Effector CD8-positive, alpha-beta T cell (primary cell): ENCODE measurements around the gene AFG1L.
"Not testable (repeated sequence)": the region's sequence is repeated elsewhere in the genome, so short reads cannot be mapped to it uniquely, and the experiment has no call there.

Experiments used
- DNase-seq: peaks from one replicate; lab custom pipeline; 2025; lab: John Stamatoyannopoulos, UW

AFG1L gene

DNA sequence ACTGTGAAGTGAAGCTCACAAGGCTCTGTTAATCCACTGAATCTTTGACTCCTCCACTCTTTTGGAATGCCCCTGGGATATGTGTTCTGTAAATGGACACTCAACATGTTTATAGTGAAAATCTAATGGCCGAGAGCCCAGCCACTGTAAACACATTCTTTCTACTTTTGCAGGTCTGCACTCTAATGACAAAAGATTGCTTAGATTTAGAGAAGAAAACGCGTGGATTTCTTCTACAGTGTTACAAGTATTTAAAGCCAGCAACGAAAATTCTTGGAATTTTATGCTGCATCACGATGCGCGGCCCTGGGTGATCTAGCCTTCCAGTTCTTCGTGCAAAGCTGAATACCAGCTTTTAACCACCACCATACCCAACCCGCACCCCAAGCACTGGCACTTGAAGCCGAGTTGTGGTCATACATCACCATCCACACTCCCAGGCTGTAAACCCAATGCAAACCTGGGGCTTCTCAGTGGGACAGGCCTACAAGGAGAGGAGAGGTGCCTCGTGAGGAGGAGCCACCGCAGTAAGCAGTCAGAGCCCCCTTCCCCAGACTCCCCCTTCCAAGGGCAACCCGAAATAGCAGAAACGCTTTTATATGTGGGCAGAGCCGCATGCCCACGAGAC lies 262.1 kb downstream of the AFG1L start:
- DNase-seq: no peak

- peak; percentile 80 for DNase-seq
These were observed 262.9 kb downstream of the AFG1L start for GRCh38 chr6:108557494-108558371.

GRCh38 chr6:108558372-108559096 lies 263.7 kb downstream of the AFG1L start:
- DNase-seq: peak; percentile 93

GRCh38 chr6:108559097-108559883 lies 264.4 kb downstream of the AFG1L start:
- DNase-seq: peak; percentile 82

DNA sequence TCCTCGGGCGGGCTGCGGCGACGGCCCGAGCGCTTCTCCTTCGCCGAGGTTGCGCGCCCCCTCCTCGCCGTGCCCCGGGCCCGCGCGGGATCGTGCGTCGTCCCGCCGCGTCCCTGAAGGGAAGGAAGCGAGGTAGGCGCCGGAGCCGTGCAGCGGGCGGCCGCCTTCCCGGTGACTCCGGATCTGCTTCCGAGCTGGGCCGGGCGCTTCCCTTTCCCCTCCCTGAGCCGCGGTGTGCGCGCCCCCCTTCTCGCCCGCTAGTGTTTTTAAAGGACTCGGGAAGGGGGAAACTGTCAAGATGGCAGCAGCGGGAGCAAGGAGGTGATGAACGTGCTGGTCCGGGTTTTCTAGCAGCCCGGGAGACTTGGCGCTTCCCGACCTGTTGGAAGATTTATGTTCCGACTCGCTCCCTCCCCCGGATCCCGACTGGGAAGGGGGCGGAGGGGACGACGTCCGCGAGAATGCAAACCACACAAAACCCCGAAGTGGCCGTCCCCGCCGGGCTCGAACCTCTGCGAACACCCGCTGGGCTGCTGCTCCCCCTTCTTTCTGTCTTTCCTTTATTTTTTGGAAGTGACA lies 265.1 kb downstream of the AFG1L start:
- no peak for DNase-seq

DNA sequence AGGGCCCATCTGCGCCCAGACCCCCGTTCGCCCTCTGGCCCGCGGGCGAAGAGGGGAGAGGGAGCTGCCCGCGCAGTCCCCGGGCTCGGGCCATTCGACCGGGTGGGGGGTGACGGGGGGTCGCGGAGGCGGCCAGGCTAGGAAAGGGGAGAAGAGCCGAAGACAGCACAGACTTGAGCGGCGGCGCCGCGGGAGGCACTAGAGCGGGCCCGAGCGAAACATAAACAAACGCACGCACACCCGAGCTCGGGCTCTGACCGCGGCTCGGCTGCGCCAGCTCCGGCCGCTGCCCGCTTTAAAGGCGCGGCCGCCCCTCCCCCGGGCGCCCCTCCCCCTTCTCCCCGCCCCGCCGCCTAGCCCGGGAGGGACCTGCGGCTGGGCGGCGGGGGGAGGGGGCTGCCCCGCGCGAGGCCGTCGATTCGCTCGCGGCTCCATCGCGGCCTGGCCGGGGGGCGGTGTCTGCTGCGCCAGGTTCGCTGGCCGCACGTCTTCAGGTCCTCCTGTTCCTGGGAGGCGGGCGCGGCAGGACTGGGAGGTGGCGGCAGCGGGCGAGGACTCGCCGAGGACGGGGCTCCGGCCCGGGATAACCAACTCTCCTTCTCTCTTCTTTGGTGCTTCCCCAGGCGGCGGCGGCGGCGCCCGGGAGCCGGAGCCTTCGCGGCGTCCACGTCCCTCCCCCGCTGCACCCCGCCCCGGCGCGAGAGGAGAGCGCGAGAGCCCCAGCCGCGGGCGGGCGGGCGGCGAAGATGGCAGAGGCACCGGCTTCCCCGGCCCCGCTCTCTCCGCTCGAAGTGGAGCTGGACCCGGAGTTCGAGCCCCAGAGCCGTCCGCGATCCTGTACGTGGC lies 265.8 kb downstream of the AFG1L start, which contains the start of gene FOXO3:
TSS of gene FOXO3 (plus strand) at position 455 of the 846 bp plus-strand sequence. CDS start at position 747, 292 bp downstream.
- peak; percentile 46 for DNase-seq

DNA sequence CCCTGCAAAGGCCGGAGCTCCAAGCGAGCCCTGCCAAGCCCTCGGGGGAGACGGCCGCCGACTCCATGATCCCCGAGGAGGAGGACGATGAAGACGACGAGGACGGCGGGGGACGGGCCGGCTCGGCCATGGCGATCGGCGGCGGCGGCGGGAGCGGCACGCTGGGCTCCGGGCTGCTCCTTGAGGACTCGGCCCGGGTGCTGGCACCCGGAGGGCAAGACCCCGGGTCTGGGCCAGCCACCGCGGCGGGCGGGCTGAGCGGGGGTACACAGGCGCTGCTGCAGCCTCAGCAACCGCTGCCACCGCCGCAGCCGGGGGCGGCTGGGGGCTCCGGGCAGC lies 266.4 kb downstream of the AFG1L start:
- not testable (repeated sequence) for DNase-seq

DNA sequence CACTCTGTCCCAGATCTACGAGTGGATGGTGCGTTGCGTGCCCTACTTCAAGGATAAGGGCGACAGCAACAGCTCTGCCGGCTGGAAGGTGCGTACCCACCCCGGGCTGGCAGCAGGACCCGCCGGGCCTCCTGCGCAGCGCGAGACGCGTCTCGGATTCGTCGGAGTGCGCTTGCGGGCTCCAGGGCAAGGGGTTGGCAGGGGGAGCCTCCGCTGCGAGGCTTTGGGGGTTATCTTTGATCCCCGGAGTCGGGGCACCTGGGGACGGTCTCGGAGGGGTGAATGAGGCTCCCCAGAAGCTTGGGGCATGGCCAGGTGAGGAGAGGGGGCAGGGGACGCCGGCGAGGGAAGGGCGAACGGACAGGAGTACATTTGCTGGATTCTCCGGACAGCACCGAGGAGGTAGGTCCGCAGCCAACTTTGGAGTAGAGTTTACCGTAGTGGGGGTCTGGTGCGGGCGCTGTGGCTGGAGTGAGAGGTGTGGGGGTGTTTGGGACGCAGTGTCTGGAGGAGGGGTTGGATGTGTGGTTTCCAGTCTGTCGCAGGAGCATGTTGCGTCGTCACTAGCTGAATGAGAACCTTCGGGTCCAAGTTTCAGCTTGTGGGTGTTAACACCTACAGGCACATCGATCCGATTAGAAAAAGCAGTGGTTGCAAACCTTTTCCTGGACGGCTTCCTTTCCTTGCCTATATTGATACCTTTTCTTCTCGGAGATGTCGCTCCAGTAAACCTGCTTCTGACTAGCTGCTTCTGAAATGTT lies 267.1 kb downstream of the AFG1L start:
- no peak for DNase-seq

GRCh38 chr6:108562503-108562993 lies 267.7 kb downstream of the AFG1L start:
- DNase-seq: no peak

DNA sequence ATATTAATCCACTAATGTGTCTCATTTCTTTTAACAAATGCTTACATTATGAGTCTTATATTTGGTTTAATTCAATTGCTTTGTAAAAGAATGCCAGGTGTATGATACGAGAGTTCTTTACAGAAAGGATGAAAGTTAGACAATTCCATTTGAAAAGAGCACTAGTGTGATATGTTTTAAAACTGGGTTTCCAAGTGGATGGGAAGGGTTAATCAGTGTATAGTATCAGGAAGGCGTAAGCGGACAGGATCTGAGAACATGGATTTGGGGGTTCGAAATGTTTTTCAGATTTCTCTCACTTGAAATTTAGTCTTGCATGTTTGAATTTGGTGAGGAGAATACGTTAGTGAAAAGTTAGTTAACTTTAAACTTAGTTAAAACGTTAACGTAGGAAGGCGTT lies 268.4 kb downstream of the AFG1L start:
- DNase-seq: no peak

- DNase-seq: no peak
These were observed 269.3 kb downstream of the AFG1L start for GRCh38 chr6:108564178-108564577.

DNA sequence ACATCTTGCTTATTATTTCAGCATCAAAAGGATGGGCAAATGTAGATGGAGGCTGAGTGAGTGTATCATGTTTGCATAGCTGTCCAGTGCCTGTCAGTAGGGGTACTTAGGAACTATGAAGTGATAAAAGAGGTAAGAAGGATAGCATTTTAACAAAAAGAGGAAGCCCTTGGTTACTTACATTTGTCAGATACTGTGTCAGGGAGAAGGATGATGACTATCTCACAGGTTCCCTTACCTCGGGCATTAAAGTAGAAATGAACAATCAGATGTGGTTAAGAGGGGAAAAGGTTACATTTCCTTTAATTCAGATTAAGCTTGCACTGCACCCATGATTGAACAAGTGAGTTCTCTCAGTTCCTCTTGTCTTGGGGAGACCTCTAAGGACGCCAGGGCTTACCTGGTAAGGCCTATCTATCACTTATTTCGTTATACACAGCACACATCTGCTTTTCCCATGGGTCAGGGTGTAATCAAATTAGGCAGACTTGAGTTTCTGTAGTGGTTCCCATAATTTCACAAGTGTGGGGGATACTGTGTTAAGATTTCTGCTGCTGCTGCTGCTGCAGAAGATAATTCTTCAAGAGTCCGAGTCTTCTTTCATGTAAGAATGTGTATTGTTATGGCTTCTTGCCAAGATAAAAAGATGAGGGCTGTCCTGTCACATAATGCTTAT lies 270.4 kb downstream of the AFG1L start:
- DNase-seq: no peak

- DNase-seq: no peak
These were observed 271.0 kb downstream of the AFG1L start for GRCh38 chr6:108565893-108566292.

DNA sequence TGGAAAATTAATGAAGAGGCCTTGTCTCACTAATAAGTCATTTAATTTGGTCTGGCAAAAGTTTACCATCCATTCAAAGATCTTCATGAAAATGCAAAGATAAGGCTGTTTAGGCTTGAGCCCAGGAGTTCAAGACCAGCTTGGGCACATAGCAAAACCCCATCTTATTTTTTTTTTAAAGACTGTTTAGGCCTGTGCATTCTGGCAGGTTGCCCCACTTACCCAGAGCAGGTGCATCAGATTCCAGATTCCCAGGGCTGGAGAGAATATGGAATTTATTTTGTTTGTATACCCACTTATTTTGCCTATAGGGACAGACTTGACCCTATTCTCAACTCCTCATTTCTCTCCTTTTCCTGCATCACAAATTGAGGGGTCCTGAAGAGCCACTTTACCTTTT lies 271.6 kb downstream of the AFG1L start:
- DNase-seq: no peak

- DNase-seq: no peak
These were observed 273.2 kb downstream of the AFG1L start for GRCh38 chr6:108568101-108568500.

- no peak for DNase-seq
These were observed 273.9 kb downstream of the AFG1L start for GRCh38 chr6:108568551-108569305.

GRCh38 chr6:108570517-108570916 lies 275.7 kb downstream of the AFG1L start:
- no peak for DNase-seq

DNA sequence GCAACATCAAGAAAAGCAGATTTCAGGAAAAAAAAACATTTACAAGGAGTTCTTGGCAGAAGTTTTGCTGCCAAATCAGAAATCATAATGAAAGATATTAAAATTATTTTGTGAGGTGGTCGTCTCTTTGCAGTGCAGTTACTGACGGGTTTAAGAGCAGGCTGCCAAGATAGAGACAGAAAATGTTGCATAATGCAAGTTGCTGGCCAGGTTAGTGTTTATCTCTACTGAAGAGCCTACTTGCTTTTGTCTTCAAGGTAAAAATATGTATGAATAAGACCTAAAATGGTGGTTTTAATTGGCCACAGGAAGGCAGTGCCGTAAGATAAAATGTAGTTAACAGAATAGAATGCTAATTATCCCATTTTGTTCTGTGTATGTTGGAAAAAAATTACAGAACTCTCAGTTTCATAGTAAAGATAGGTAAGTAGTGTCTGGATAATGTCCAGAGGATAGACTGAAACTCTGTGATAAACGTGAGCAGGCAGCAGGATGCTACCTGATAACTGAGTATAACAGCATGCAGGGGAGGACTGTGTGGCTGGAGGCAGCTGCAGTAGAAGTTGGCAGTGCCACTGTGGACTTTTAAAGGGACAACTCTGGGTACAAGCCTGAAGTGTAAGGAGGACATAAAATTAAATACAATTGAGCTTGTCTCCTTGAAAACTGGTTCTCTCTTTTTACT lies 279.7 kb downstream of the AFG1L start:
- DNase-seq: no peak
